Adrenal gland (tissue), 12 donors: ENCODE data around the gene SCP2. TPM values are rescaled to one million over a fixed set of nuclear protein-coding genes. Genes with fewer than 3 reads are reported as not detected.
A peak's percentile ranks its signal among the peaks of the same experiment; 100 is the strongest.

Source experiments
- DNase-seq, 7 donors: peaks; one replicate each; pipeline ENCODE4 v3.0.0-alpha.2; 2019 to 2020
- H3K27ac ChIP-seq, 5 donors: fragments of 200-600 bp; sonication (generic) in 4 of 5; 1 replicate in 3 of 5; 2 replicates in 2 of 5; pipeline versions ENCODE4 v1.5.1 to v1.8.0; 2016 to 2020; ENCODE audit warnings: mild to moderate bottlenecking in 1 of 5
- H3K27me3 ChIP-seq: fragments of 200-600 bp; 2 replicates; pipeline ENCODE4 v1.8.0; 2021
- H3K36me3 ChIP-seq, 2 donors: fragments of 200-600 bp; replicated peaks in 1 of 2; 1 replicate in 1 of 2; 2 replicates in 1 of 2; pipeline versions ENCODE4 v1.5.1 to v1.8.0; 2018 to 2022
- H3K4me1 ChIP-seq, 2 donors: fragments of 200-600 bp; replicated peaks in 1 of 2; 1 replicate in 1 of 2; 2 replicates in 1 of 2; pipeline versions ENCODE4 v1.5.1 to v1.8.0; 2018 to 2021
- H3K4me3 ChIP-seq, 4 donors: fragments of 200-600 bp; sonication (generic) in 3 of 4; one replicate each; pipeline ENCODE4 v1.5.1; 2016 to 2018
- H3K9me3 ChIP-seq, 3 donors: fragments of 200-600 bp; sonication (generic) in 1 of 3; replicated peaks in 1 of 3; 1 replicate in 2 of 3; 2 replicates in 1 of 3; pipeline versions ENCODE4 v1.5.1 to v1.8.0; 2016 to 2021
- CTCF ChIP-seq, 6 experiments: fragments of 450-650 bp in 4 of 6; fragments of 200-600 bp in 2 of 6; sonication (generic) in 1 of 6; IDR thresholded peaks; 1 replicate in 5 of 6; 2 replicates in 1 of 6; pipeline versions ENCODE4 v1.5.1 to v1.8.0; 2016 to 2021; ENCODE audit warnings: antibody characterized with exemption in 6 of 6, mild to moderate bottlenecking in 2 of 6, moderate library complexity in 1 of 6
- POLR2A ChIP-seq, 2 donors: fragments of 450-650 bp; IDR thresholded peaks; one replicate each; pipeline ENCODE4 v1.6.1; 2017; ENCODE audit warnings: antibody characterized with exemption in 2 of 2, mild to moderate bottlenecking in 2 of 2, moderate library complexity in 1 of 2
- WGBS, 4 donors: extraction: QIAGEN DNeasy Blood & Tissue Kit in 2 of 4; methylation state at CpG; one replicate each; pipeline versions ENCODE4 v1.1.5 to v1.1.7; 2013 to 2017; 5-methylcytosine and 5-hydroxymethylcytosine counted together
- intact Hi-C, 2 donors: fragments of 100-400 bp; cut with DNase I; formaldehyde crosslinking; loops; one replicate each; pipeline versions ENCODE4 v1.14.1 to v1.15.0; 2022 to 2023
- polyA plus RNA-seq, 3 donors: library from polyadenylated mRNA; stranded (reverse); fragments of 200-250 nt in 2 of 3; fragments of 350-450 nt in 1 of 3; fragmentation: Illumina TruSeq in 1 of 3; extraction: RNeasy Lipid Tissue Mini Kit (QIAGEN cat#74804) in 1 of 3; gene quantifications; one replicate each; pipeline ENCODE4 v1.2.3, GENCODE V29; 2013 to 2014
- total RNA-seq, 9 donors: library from RNA; depleted of rRNA in 4 of 9; stranded (reverse); fragments of >200 nt in 4 of 9; fragments of 120-200 nt in 1 of 9; fragmentation: NEBNext Ultra II Directional in 1 of 9; extraction: Animal tissue kit (Norgen Biotek cat#: 25700) in 1 of 9; gene quantifications; one replicate each; pipeline versions ENCODE4 v1.1.0 to v1.2.4, GENCODE V29; 2013 to 2023
- donor health status: healthy with polysubstance abuse.
- donor health status: Bipolar disorder and iron deficiency.
- donor health status: DM: yes; HTN: yes; CAD: no.
- donor health status: DM: no; HTN: no; CAD: no.
- donor health status: DM: no; HTN: no; CAD: no.
- donor health status: DM: yes; HTN: yes; CAD: no.

SCP2 gene
- total and polyA plus RNA-seq, 12 donors = 114 to 256 (median 144) TPM

GRCh38 chr1:53066891-53067738 lies 140.0 kb downstream of the SCP2 start:
- H3K27ac ChIP-seq = no peak overlapping the region
- H3K27me3 ChIP-seq = peaks cover 12% of the 10 kb centered on the region
- no peak for TF ChIP-seq POLR2A (IDR thresholded peaks at IDR 0.05)
- no peak for TF ChIP-seq CTCF (IDR thresholded peaks at IDR 0.05)
- intact Hi-C loops = no loop called here
- peak in 2 of 7 donors; percentile 10 to 41 for DNase-seq
- WGBS, 4 donors = 73 to 89% (median 86%) methylated on average over 10 to 13 of the region's 13 CpGs
- H3K4me1 ChIP-seq = peaks cover 7 to 9% of the 10 kb centered on the region in 2 donors
- H3K9me3 ChIP-seq = no peaks in the 10 kb centered on the region
- H3K36me3 ChIP-seq = no peaks in the 10 kb centered on the region
- no peak overlapping the region for H3K4me3 ChIP-seq

- Histone ChIP-seq H3K36me3 (no peaks in the 10 kb centered on the region), H3K9me3 (no peaks in the 10 kb centered on the region), H3K4me3 (no peak overlapping the region), H3K4me1 (peaks cover 0 to under 1% of the 10 kb centered on the region in 2 donors), H3K27ac (no peak overlapping the region), H3K27me3 (peaks cover 5% of the 10 kb centered on the region)
- WGBS, 4 donors = 89 to 100% (median 91%) methylated on average over 2 of the region's 2 CpGs
- no peak for TF ChIP-seq CTCF (IDR thresholded peaks at IDR 0.05)
- TF ChIP-seq POLR2A (IDR thresholded peaks at IDR 0.05) = no peak
- intact Hi-C loops = no loop called here
- DNase-seq = peak in 1 of 7 donors; percentile 5
Measured at GRCh38 chr1:53067886-53068285, 140.8 kb downstream of the SCP2 start.

GRCh38 chr1:53068314-53069099 lies 141.4 kb downstream of the SCP2 start:
- TF ChIP-seq CTCF (IDR thresholded peaks at IDR 0.05) (no peak), POLR2A (IDR thresholded peaks at IDR 0.05) (no peak)
- no peaks in the 10 kb centered on the region for H3K9me3 ChIP-seq
- peak in 1 of 7 donors; percentile 31 for DNase-seq
- no peak overlapping the region for H3K4me3 ChIP-seq
- intact Hi-C loops = no loop called here
- WGBS, 4 donors = 84 to 97% (median 88%) methylated on average over 5 to 7 of the region's 7 CpGs
- no peaks in the 10 kb centered on the region for H3K27me3 ChIP-seq
- H3K36me3 ChIP-seq = no peaks in the 10 kb centered on the region
- no peaks in the 10 kb centered on the region for H3K4me1 ChIP-seq
- no peak overlapping the region for H3K27ac ChIP-seq

GRCh38 chr1:53069265-53069662 lies 142.2 kb downstream of the SCP2 start:
- Histone ChIP-seq H3K4me1 (no peaks in the 10 kb centered on the region), H3K27me3 (no peaks in the 10 kb centered on the region), H3K27ac (no peak overlapping the region), H3K36me3 (no peaks in the 10 kb centered on the region), H3K4me3 (no peak overlapping the region), H3K9me3 (no peaks in the 10 kb centered on the region)
- TF ChIP-seq POLR2A (IDR thresholded peaks at IDR 0.05) = no peak
- TF ChIP-seq CTCF (IDR thresholded peaks at IDR 0.05) = no peak
- intact Hi-C loops = no loop called here
- DNase-seq = peak in 1 of 7 donors; percentile 10
- 83 to 92% (median 89%) methylated on average over 4 to 7 of the region's 7 CpGs for WGBS, 4 donors
